Erythroblast (primary cell): Measurements from ENCODE around the gene ARAP1.

Source experiments
- GATA1 ChIP-seq: IDR thresholded peaks from 2 replicates; pipeline ENCODE4 v1.6.1; 2011; ENCODE audit warnings: low read depth, mild to moderate bottlenecking, control low read depth, low read length, moderate library complexity
- POLR2A ChIP-seq: IDR thresholded peaks from 2 replicates; pipeline ENCODE4 v1.6.1; 2011; ENCODE audit warnings: mild to moderate bottlenecking, low read length

DNA sequence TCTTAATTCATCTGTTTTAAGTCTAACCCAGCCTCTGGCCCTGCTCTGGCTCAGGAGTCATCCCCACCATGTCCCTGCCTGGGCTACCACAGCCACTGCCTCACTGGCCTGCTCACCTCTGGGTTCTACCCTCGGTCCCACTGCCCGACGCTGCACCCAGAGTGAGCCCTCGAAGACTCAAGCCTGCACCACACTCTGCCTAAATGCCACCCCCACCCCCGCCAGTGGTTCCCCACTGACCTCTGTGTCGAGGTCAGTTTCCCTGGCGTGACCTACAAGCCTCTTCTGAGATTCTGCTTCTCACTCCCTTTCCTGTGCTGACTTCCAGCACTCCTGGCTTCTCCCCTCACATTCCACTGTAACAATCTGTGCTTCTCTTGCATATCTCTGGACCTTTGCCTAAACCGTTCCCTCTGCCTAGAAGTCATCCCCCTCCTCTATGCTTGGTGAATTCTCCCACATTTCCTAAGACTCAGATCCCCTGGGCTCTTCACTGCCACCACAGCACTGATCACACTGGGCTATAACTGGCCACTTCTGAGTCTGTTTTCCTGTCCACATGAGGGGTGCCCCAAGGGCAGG lies 65.5 kb downstream of the ARAP1 start:
- TF ChIP-seq POLR2A = no peak
- no peak for TF ChIP-seq GATA1
